Ovary (tissue), 3 donors: ENCODE measurements around the gene OSBPL8.

ENCODE experiments used
- CTCF ChIP-seq, 3 donors: fragments of 450-650 bp in 2 of 3; fragments of 200-600 bp in 1 of 3; IDR thresholded peaks; one replicate each; pipeline versions ENCODE4 v1.5.1 to v1.8.0; 2016 to 2022; ENCODE audit warnings: antibody characterized with exemption in 3 of 3, mild to moderate bottlenecking in 1 of 3
- POLR2A ChIP-seq: fragments of 450-650 bp; IDR thresholded peaks from one replicate; pipeline ENCODE4 v1.6.1; 2017; ENCODE audit warnings: antibody characterized with exemption, mild to moderate bottlenecking, moderate library complexity
- donor health status: DM: no; HTN: no; CAD: no.

- TF ChIP-seq CTCF (IDR thresholded peaks at IDR 0.05) (no peak), POLR2A (no peak)
These were observed 39.2 kb downstream of the OSBPL8 start for GRCh38 chr12:76520348-76520747.
